Mucosa of rectum (tissue), 2 donors: Measurements from ENCODE around the gene SPEM1.

Experiments
- H3K27ac ChIP-seq, 2 donors: one replicate each; pipeline ENCODE4 v1.7.0; 2013; ENCODE audit warnings: inconsistent platforms in 2 of 2, low read depth in 2 of 2, low read length in 2 of 2
- H3K27me3 ChIP-seq, 2 donors: one replicate each; pipeline ENCODE4 v1.7.0; 2013; ENCODE audit warnings: low read length in 2 of 2; ENCODE audit not compliant: control insufficient read depth in 2 of 2, insufficient read depth in 2 of 2
- H3K36me3 ChIP-seq, 2 donors: one replicate each; pipeline ENCODE4 v1.7.0; 2013; ENCODE audit warnings: low read length in 2 of 2; ENCODE audit not compliant: control insufficient read depth in 2 of 2, insufficient read depth in 2 of 2
- H3K4me1 ChIP-seq, 2 donors: one replicate each; pipeline ENCODE4 v1.7.0; 2013; ENCODE audit warnings: low read length in 2 of 2, mild to moderate bottlenecking in 1 of 2; ENCODE audit not compliant: control insufficient read depth in 2 of 2, insufficient read depth in 2 of 2
- H3K4me3 ChIP-seq, 2 donors: one replicate each; pipeline ENCODE4 v1.7.0; 2013; ENCODE audit warnings: low read length in 2 of 2
- H3K9ac ChIP-seq, 2 donors: one replicate each; pipeline ENCODE4 v1.7.0; 2013; ENCODE audit warnings: low read length in 2 of 2, low read depth in 1 of 2, mild to moderate bottlenecking in 1 of 2
- H3K9me3 ChIP-seq, 2 donors: one replicate each; pipeline ENCODE4 v1.7.0; 2013; ENCODE audit warnings: low read length in 2 of 2; ENCODE audit not compliant: control insufficient read depth in 2 of 2
- donor health status: healthy.
- donor health status: Normal muscosa, but diverticular disease.

Gene SPEM1, protein sequence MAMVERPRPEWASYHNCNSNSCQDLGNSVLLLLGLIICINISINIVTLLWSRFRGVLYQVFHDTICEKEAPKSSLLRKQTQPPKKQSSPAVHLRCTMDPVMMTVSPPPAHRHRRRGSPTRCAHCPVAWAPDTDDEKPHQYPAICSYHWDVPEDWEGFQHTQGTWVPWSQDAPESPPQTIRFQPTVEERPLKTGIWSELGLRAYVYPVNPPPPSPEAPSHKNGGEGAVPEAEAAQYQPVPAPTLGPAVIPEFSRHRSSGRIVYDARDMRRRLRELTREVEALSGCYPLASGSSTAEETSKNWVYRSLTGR

DNA sequence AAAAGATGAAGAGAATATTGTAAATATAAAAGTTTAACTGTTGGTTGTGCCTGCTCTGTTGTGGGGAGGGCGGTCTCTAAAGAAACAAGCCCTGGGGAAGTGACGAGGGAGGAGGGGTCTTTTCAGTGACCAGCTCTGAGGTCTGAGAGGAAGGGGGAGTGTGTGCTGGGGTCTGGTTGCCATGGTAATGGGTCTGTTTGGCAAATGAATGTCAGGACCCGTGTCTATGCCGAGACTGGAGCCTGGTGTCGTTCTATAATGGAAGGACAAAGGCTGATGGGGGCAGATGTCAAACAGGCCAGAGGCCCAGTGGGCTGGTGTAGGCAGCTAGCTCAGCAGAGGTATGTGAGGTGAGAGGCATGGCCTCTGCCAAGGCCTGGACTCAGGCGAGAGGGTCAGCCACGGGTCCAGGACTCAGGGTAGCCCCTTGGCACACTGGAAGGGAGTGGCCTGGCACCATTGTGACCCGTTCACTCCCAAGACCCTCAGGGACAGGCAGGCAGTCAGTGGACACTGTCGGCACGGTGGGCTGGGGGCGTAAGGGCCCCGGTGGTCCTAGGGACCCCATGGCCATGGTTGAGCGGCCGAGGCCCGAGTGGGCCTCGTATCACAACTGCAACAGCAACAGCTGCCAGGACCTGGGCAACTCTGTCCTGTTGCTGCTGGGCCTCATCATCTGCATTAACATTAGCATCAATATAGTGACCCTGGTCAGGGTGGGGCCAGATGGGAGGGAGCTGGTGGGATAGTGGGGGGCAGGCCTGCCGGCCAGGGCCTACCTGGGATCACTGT, at the start of gene SPEM1:
TSS of gene SPEM1 (plus strand) at position 506 of the 792 bp plus-strand sequence. CDS start at position 567, 61 bp downstream.
- Histone ChIP-seq H3K9me3 (no peaks in the 10 kb centered on the region), H3K27ac (no peak within 1 kb of the TSS), H3K27me3 (no peaks in the 10 kb centered on the region), H3K36me3 (no peaks in the 10 kb centered on the region), H3K9ac (no peak within 1 kb of the TSS), H3K4me1 (no peaks in the 10 kb centered on the region), H3K4me3 (no peak within 1 kb of the TSS)

DNA sequence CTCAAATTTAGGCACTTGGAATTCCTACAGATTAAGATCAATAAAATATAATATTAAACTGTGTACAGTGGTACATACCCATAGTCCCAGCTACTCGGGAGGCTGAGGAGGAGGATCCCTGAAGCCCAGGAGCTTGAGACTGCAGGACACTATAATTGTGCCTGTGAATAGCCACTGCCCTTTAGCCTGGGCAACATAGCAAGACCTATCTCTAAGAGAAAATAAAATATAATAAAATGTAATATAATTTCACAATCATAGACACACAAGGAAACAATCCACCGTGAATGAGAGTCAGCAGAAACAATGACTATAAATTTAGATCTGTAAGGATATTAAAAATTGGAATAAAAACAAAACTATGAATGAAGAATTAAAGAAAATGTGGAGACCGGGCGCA, 49.3 kb upstream of the SPEM1 start:
- no peak overlapping the region for H3K9ac ChIP-seq
- no peak overlapping the region for H3K4me3 ChIP-seq
- no peaks in the 10 kb centered on the region for H3K9me3 ChIP-seq
- H3K27me3 ChIP-seq, result no peaks in the 10 kb centered on the region
- H3K27ac ChIP-seq, result no peak overlapping the region
- no peaks in the 10 kb centered on the region for H3K36me3 ChIP-seq
- no peaks in the 10 kb centered on the region for H3K4me1 ChIP-seq

DNA sequence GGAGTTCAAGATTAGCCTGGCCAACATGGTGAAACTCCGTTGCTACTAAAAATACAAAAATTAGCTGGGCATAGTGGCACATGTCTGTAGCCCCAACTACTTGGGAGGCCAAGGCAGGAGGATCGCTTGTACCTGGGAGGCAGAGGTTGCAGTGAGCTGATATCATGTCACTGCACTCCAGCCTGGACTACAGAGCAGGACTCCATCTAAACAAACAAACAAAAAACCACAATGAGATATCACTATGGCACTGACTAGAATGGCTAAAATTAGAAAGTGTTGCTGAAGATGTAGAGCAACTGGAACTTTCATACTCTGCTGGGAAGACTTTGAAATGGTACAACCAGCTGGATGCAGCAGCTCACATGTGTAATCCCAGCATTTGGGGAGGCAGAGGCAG, 45.8 kb upstream of the SPEM1 start:
- no peaks in the 10 kb centered on the region for H3K36me3 ChIP-seq
- no peak overlapping the region for H3K27ac ChIP-seq
- H3K9me3 ChIP-seq, result no peaks in the 10 kb centered on the region
- no peaks in the 10 kb centered on the region for H3K27me3 ChIP-seq
- H3K9ac ChIP-seq, result no peak overlapping the region
- H3K4me3 ChIP-seq, result no peak overlapping the region
- no peaks in the 10 kb centered on the region for H3K4me1 ChIP-seq

DNA sequence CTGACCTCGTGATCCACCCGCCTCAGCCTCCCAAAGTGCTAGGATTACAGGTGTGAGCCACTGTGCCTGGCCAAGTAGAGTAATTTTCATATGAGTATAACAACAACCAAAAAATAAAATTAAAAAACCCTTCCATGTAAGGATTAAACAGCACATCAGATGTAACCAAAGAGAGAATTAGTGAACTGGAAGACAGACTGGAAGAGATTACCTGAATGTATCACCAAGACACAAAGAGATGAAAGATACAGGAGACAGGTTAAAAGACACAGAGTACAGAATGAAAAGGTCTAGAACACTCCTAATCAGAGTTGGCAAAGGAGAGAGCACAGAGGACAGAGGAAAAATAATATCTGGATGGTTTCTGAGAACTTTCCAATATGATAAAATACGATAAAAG, 41.0 kb upstream of the SPEM1 start:
- Histone ChIP-seq H3K27ac (no peak overlapping the region), H3K27me3 (no peaks in the 10 kb centered on the region), H3K9ac (no peak overlapping the region), H3K9me3 (no peaks in the 10 kb centered on the region), H3K4me3 (no peak overlapping the region), H3K36me3 (no peaks in the 10 kb centered on the region), H3K4me1 (peaks cover 13 to 16% of the 10 kb centered on the region in 2 donors)

DNA sequence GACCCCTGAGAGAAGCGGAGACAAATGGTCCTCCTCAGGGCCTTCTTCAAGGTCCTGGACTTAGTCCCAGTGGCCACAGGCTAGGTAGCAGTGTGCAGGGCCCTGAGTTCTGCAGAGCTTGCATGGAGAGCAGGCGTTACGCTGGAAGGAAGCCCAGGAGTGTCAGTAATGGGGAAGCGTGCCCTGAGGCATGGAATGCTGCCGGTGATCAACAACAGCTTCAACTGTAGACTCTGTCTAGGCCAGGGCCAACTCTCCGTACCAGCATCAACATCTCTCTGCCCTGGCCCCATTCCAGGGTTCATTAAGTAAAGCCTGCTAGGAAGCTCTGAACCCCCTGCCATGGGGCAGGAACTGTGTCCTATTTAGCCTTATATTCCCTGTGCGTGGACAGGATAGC, 39.8 kb upstream of the SPEM1 start:
- Histone ChIP-seq H3K9ac (peak overlapping the region; percentile 75 to 86), H3K27ac (peak overlapping the region; percentile 57 to 67), H3K27me3 (no peaks in the 10 kb centered on the region), H3K9me3 (no peaks in the 10 kb centered on the region), H3K36me3 (peaks cover 4 to 5% of the 10 kb centered on the region in 2 donors), H3K4me3 (peak overlapping the region; percentile 69 to 77), H3K4me1 (peaks cover 13 to 16% of the 10 kb centered on the region in 2 donors)

DNA sequence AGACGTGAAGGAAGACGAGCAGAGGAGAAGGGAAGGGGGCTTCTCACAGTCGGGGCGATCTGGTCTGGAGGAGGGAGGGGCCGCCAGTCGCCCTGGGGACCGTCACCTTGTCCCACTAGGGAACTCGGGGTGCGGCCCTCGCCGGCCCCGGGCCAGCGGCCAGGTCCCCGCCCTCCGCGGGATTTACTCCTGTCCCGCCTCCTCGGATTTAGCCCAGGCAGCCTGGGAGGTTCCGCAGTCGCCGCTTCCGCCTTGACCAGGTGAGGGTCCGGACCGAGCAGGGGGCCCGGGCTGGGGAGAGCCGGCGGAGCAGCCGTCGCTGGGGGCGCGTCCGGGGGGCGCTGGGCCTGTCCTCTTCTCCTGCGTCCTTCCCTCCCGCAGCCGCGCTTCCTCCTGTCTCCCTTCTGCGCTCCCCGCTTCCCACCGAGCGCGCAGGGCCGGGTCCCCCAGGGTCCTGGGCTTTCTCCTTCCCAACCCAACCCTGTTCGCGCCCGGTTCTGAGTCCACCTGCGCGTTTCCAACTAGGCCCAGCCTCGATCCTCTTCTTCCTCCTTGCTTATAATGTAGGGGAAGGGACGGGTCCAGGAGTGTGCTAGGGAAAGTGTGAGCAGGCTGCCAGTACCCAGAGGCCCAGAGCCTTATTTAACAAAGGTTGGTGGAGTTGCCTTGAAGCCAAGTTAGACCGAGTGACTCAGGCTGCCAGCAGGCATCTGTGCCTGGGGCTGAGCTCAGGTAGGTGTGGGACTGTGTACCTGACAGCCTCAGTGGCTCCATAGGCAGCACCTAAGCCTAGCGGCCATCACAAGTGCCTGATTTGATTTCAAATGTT, 39.1 kb upstream of the SPEM1 start, which contains the start of gene TNK1:
TSS of gene TNK1 (plus strand) at position 235 of the 829 bp plus-strand sequence. CDS start 1,838 bp downstream, outside the sequence.
- Histone ChIP-seq H3K9ac (peak within 1 kb of the TSS; percentile 75 to 86), H3K4me3 (peak within 1 kb of the TSS; percentile 69 to 77), H3K9me3 (no peaks in the 10 kb centered on the region), H3K36me3 (peaks cover 7 to 8% of the 10 kb centered on the region in 2 donors), H3K27me3 (no peaks in the 10 kb centered on the region), H3K4me1 (peaks cover 13 to 16% of the 10 kb centered on the region in 2 donors), H3K27ac (peak within 1 kb of the TSS; percentile 57 to 67)

DNA sequence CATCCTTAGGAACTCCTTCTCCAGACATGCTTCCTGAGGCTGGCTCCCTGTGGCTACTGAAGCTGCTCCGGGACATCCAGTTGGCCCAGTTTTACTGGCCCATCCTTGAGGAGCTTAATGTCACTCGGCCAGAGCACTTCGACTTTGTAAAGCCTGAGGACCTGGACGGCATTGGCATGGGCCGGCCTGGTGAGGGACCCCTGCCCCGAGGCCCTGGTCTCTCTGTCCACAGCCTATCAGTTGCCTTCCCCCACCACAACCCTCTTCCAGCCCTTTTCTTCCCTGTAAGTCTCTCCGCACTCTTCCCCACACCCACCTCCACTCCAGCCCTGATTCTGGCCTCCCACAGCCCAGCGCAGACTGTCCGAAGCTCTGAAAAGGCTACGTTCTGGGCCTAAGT, 37.2 kb upstream of the SPEM1 start:
- peaks cover 10 to 19% of the 10 kb centered on the region in 2 donors for H3K36me3 ChIP-seq
- H3K9me3 ChIP-seq, result no peaks in the 10 kb centered on the region
- H3K9ac ChIP-seq, result no peak overlapping the region
- peaks cover 13 to 16% of the 10 kb centered on the region in 2 donors for H3K4me1 ChIP-seq
- H3K27ac ChIP-seq, result no peak overlapping the region
- no peak overlapping the region for H3K4me3 ChIP-seq
- H3K27me3 ChIP-seq, result no peaks in the 10 kb centered on the region

DNA sequence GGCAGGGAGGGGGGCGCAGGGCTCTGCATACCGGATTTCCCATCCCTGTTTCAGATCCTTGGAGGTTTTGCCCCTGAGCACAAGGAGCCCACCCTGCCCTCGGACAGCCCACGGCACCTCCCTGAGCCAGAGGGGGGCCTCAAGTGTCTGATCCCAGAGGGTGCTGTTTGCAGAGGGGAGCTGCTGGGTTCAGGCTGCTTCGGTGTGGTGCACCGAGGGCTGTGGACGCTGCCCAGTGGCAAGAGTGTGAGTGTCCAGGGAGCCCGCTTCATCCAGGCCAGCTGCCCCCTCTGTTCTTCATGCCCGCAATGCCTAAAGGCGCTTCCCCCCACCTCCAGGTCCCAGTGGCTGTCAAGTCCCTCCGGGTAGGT, 36.8 kb upstream of the SPEM1 start:
- H3K4me1 ChIP-seq, result peaks cover 13 to 16% of the 10 kb centered on the region in 2 donors
- no peaks in the 10 kb centered on the region for H3K27me3 ChIP-seq
- no peaks in the 10 kb centered on the region for H3K9me3 ChIP-seq
- H3K27ac ChIP-seq, result no peak overlapping the region
- H3K36me3 ChIP-seq, result peaks cover 11 to 22% of the 10 kb centered on the region in 2 donors
- H3K9ac ChIP-seq, result peak overlapping the region in 1 of 2 donors; percentile 42
- peak overlapping the region; percentile 41 to 59 for H3K4me3 ChIP-seq

DNA sequence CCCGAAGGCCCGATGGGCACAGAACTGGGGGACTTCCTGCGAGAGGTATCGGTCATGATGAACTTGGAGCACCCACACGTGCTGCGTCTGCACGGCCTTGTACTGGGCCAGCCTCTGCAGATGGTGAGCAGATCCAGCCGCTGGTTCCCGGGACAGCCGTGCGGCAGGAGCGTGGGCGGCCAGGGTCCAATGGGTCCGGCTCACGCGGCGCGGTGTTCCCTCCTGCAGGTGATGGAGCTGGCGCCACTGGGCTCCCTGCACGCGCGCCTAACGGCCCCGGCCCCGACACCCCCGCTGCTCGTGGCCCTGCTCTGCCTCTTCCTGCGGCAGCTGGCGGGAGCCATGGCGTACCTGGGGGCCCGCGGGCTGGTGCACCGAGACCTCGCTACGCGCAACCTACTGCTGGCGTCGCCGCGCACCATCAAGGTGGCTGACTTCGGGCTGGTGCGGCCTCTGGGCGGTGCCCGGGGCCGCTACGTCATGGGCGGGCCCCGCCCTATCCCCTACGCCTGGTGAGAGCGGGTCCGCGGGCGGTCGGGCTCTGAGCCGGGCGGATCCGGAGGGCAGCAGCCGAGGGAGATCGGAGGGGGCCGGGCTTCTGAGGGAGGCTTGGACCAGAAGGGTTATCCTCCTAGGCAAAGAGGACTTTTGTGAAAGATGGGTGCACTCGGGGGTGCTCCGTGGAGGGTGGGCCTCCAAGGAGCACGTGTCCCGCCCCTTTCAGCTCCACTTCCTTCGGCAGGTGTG, 36.2 kb upstream of the SPEM1 start:
- H3K27ac ChIP-seq, result no peak overlapping the region
- H3K9ac ChIP-seq, result peak overlapping the region in 1 of 2 donors; percentile 42
- H3K4me1 ChIP-seq, result peaks cover 13 to 16% of the 10 kb centered on the region in 2 donors
- no peaks in the 10 kb centered on the region for H3K27me3 ChIP-seq
- peaks cover 16 to 27% of the 10 kb centered on the region in 2 donors for H3K36me3 ChIP-seq
- peak overlapping the region; percentile 41 to 59 for H3K4me3 ChIP-seq
- H3K9me3 ChIP-seq, result no peaks in the 10 kb centered on the region
